Heart right ventricle (tissue), 16 donors: ENCODE data around the gene RAPGEF3. TPM values are rescaled to one million over a fixed set of nuclear protein-coding genes. Genes with fewer than 3 reads are reported as not detected.

Experiments
- ATAC-seq, 8 donors: fragments of 200-7000 bp; cut with Tn5 transposase; one replicate each; pipeline ENCODE4 v1.9.1; 2020; ENCODE audit warnings: mild to moderate bottlenecking in 8 of 8, moderate library complexity in 8 of 8, moderate number of reproducible peaks in 1 of 8
- DNase-seq, 2 donors: peaks; one replicate each; pipeline ENCODE4 v3.0.0-alpha.2; 2020
- H3K27ac ChIP-seq, 10 donors: fragments of 200-600 bp; sonication (generic) in 2 of 10; one replicate each; pipeline versions ENCODE4 v1.5.0 to v1.8.0; 2020 to 2022; ENCODE audit warnings: mild to moderate bottlenecking in 3 of 10
- H3K27me3 ChIP-seq, 7 donors: fragments of 200-600 bp; one replicate each; pipeline ENCODE4 v1.8.0; 2021 to 2022; ENCODE audit warnings: mild to moderate bottlenecking in 2 of 7
- H3K36me3 ChIP-seq, 9 donors: fragments of 200-600 bp; sonication (generic) in 1 of 9; one replicate each; pipeline versions ENCODE4 v1.5.0 to v1.8.0; 2020 to 2022; ENCODE audit warnings: mild to moderate bottlenecking in 2 of 9
- H3K4me1 ChIP-seq, 9 donors: fragments of 200-600 bp; sonication (generic) in 1 of 9; one replicate each; pipeline versions ENCODE4 v1.5.0 to v1.8.0; 2020 to 2022; ENCODE audit warnings: mild to moderate bottlenecking in 4 of 9
- H3K4me3 ChIP-seq, 10 donors: fragments of 200-600 bp; sonication (generic) in 2 of 10; one replicate each; pipeline versions ENCODE4 v1.5.0 to v1.8.0; 2020 to 2022; ENCODE audit warnings: mild to moderate bottlenecking in 7 of 10, moderate library complexity in 2 of 10
- H3K9me3 ChIP-seq, 11 donors: fragments of 200-600 bp in 10 of 11; sonication (generic) in 2 of 11; one replicate each; pipeline versions ENCODE4 v1.5.0 to v1.8.0; 2013 to 2022; ENCODE audit warnings: mild to moderate bottlenecking in 2 of 11, control low read depth in 1 of 11, moderate library complexity in 1 of 11
- WGBS, 2 donors: extraction: QIAGEN DNeasy Blood & Tissue Kit; methylation state at CpG; one replicate each; pipeline ENCODE4 v1.1.7; 2013; ENCODE audit warnings: inconsistent platforms in 1 of 2; 5-methylcytosine and 5-hydroxymethylcytosine counted together
- intact Hi-C, 10 donors: fragments of 100-400 bp; cut with DNase I; formaldehyde crosslinking; loops; one replicate each; pipeline versions ENCODE4 v1.11.1 to v1.14.2; 2022
- polyA plus RNA-seq, 2 donors: library from polyadenylated mRNA; stranded (reverse); fragments of 200-250 nt; gene quantifications; one replicate each; pipeline ENCODE4 v1.2.3, GENCODE V29; 2013
- total RNA-seq, 10 donors: library from RNA; stranded (reverse); fragmentation: NEBNext Ultra II Directional in 3 of 10; extraction: Animal tissue kit (Norgen Biotek cat#: 25700) in 3 of 10; gene quantifications; one replicate each; pipeline versions ENCODE4 v1.2.1 to v1.2.4, GENCODE V29; 2021 to 2023
- TF ChIP-seq, protein P1 (sequence below), 9 donors: fragments of 200-600 bp; sonication (generic) in 2 of 9; IDR thresholded peaks; one replicate each; pipeline versions ENCODE4 v1.5.0 to v1.8.0; 2021 to 2022; ENCODE audit warnings: antibody characterized with exemption in 9 of 9, mild to moderate bottlenecking in 5 of 9, moderate library complexity in 1 of 9
- donor health status: Arrhythmogenic right ventricular cardiomyopathy.
- donor health status: ischemic (EF 13 %, LVEDD 7.1; RV severe dilation, severe dysfunction).
- donor health status: healthy with polysubstance abuse.
- donor health status: DM: no; HTN: yes; CAD: no.
- donor health status: DM: no; HTN: no; CAD: no.
- donor health status: ischemic (EF 25% LVEDD 6.9; RV normal size, moderate dysfunction).
- donor health status: ischemic (EF 25% LVEDD 5.7; RV mildly dilated, moderate dysfunction).
- donor health status: healthy.
- donor health status: DM: yes; HTN: yes; CAD: no.
- donor health status: Ischemic cardiomyopathy.
- donor health status: ischemic (EF 35%, LVEDD 5.7; RV mildly dilated, moderate dysfunction).
- donor health status: nonischemic (EF 11% LVEDD 7.7; RV severe dilation, severe dysfunction).
- donor health status: DM: yes; HTN: yes; CAD: no.
- donor health status: PGD.
- donor health status: ischemic (EF 29% LVEDD 5.4; RV normal size, mild dysfunction).
- donor health status: nonischemic (EF 23%, LVEDD 6.1; RV moderate dilation, normal function).

The RAPGEF3 gene
- total and polyA plus RNA-seq, 12 donors = 9.5 to 173 (median 20.1) TPM

GRCh38 chr12:47717443-47718193 lies 41.1 kb downstream of the RAPGEF3 start:
- peak; percentile 89 to 93 for DNase-seq
- ATAC-seq = peak; percentile 92 to 95 (median 94)
- intact Hi-C loops = loop anchor here (1.0 to 10.0 kb wide), 11 partner anchors 19 to 237 kb away; partner anchors contain the start of gene RAPGEF3 (in 2 of the 10)
- peak overlapping the region in 1 of 10 donors; percentile 4 for H3K4me3 ChIP-seq
- no peaks in the 10 kb centered on the region for H3K27me3 ChIP-seq
- peaks cover 0 to 6% (median 0%) of the 10 kb centered on the region in 9 donors for H3K36me3 ChIP-seq
- no peaks in the 10 kb centered on the region for H3K9me3 ChIP-seq
- H3K4me1 ChIP-seq = peaks cover 31 to 52% (median 47%) of the 10 kb centered on the region in 9 donors
- peak overlapping the region; percentile 82 to 97 (median 94) for H3K27ac ChIP-seq
- WGBS, 2 donors = 0 to 2% methylated on average over 13 of the region's 13 CpGs
- TF ChIP-seq, protein P1, sequence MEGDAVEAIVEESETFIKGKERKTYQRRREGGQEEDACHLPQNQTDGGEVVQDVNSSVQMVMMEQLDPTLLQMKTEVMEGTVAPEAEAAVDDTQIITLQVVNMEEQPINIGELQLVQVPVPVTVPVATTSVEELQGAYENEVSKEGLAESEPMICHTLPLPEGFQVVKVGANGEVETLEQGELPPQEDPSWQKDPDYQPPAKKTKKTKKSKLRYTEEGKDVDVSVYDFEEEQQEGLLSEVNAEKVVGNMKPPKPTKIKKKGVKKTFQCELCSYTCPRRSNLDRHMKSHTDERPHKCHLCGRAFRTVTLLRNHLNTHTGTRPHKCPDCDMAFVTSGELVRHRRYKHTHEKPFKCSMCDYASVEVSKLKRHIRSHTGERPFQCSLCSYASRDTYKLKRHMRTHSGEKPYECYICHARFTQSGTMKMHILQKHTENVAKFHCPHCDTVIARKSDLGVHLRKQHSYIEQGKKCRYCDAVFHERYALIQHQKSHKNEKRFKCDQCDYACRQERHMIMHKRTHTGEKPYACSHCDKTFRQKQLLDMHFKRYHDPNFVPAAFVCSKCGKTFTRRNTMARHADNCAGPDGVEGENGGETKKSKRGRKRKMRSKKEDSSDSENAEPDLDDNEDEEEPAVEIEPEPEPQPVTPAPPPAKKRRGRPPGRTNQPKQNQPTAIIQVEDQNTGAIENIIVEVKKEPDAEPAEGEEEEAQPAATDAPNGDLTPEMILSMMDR (IDR thresholded peaks at IDR 0.05) = peak; percentile 85 to 97 (median 92)

GRCh38 chr12:47717046-47717442 lies 41.6 kb downstream of the RAPGEF3 start:
- H3K4me1 ChIP-seq = peaks cover 31 to 49% (median 47%) of the 10 kb centered on the region in 9 donors

GRCh38 chr12:47715877-47716548 lies 42.7 kb downstream of the RAPGEF3 start:
- peaks cover 0 to 4% (median 0%) of the 10 kb centered on the region in 9 donors for H3K36me3 ChIP-seq
- DNase-seq (peak in 1 of 2 donors; percentile 32), ATAC-seq (peak in 2 of 8 donors; percentile 1 to 25)
- intact Hi-C loops = loop anchor here (1.0 to 10.0 kb wide), 15 partner anchors 21 to 239 kb away; partner anchors contain the start of gene RAPGEF3 (in 2 of the 10)
- whole genome bisulfite sequencing, 2 donors = 71 to 72% methylated on average over 13 of the region's 13 CpGs
- TF ChIP-seq, protein P1 (IDR thresholded peaks at IDR 0.05) = no peak
- peaks cover 31 to 49% (median 44%) of the 10 kb centered on the region in 9 donors for H3K4me1 ChIP-seq
- H3K4me3 ChIP-seq = peak overlapping the region in 1 of 10 donors; percentile 8
- H3K27ac ChIP-seq = peak overlapping the region in 9 of 10 donors; percentile 23 to 97 (median 93)
- H3K9me3 ChIP-seq = no peaks in the 10 kb centered on the region
- H3K27me3 ChIP-seq = no peaks in the 10 kb centered on the region

More at GRCh38 chr12:47717046-47717442, 41.6 kb downstream of the RAPGEF3 start:
- peaks cover 0 to 4% (median 0%) of the 10 kb centered on the region in 9 donors for H3K36me3 ChIP-seq
- TF ChIP-seq, protein P1 (IDR thresholded peaks at IDR 0.05) = no peak
- no peaks in the 10 kb centered on the region for H3K9me3 ChIP-seq
- peak overlapping the region; percentile 82 to 97 (median 94) for H3K27ac ChIP-seq
- no peak for DNase-seq
- ATAC-seq = peak in 1 of 8 donors; percentile 28
- 73 to 75% methylated on average over 6 of the region's 6 CpGs for WGBS, 2 donors
- intact Hi-C loops = loop anchor here in 8 of 10 donors (1.0 to 10.0 kb wide), 11 partner anchors 20 to 238 kb away; partner anchors contain the start of gene RAPGEF3 (in 2 of the 8)
- no peaks in the 10 kb centered on the region for H3K27me3 ChIP-seq
- H3K4me3 ChIP-seq = peak overlapping the region in 1 of 10 donors; percentile 4

DNA sequence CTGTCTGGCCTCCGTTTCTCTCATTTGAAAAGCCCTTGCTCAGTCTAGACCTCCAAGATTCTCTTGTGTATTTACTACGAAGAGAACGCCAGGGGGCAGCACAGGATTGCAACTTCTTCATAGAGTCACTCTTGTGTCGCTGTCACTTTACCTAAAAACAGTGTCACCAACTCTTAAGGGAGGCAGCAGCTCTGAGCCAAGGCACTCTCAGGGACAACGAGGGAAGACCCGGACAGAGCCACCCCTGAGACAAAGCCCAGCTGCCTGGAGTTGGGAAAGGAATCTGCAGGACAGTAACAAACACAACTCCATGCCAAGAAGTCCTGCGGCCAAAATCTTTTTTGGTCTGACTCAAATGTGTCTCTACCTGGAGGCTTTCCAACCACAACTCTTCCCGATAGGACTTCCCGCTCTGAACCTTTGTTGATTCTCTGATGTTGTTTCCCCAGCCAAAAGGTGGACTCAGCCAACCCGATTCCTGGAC lies 43.2 kb downstream of the RAPGEF3 start:
- peak overlapping the region in 9 of 10 donors; percentile 24 to 97 (median 93) for H3K27ac ChIP-seq

More for the DNA sequence above, 43.2 kb downstream of the RAPGEF3 start:
- Histone ChIP-seq H3K4me1 (peaks cover 31 to 49% (median 47%) of the 10 kb centered on the region in 9 donors), H3K4me3 (peak overlapping the region in 1 of 10 donors; percentile 8), H3K27me3 (no peaks in the 10 kb centered on the region), H3K9me3 (no peaks in the 10 kb centered on the region), H3K36me3 (peaks cover 0 to 4% (median 0%) of the 10 kb centered on the region in 9 donors)
- WGBS, 2 donors = 3 to 4% methylated on average over 10 of the region's 10 CpGs
- DNase-seq = peak; percentile 61 to 86
- ATAC-seq = peak; percentile 22 to 66 (median 56)
- TF ChIP-seq, protein P1 (IDR thresholded peaks at IDR 0.05) = peak; percentile 72 to 90 (median 83)
- intact Hi-C loops = loop anchor here (1.0 to 10.0 kb wide), 10 partner anchors 51 to 239 kb away; no protein-coding TSS in a partner anchor
